TTC549 (cell line): ENCODE results near the gene GJA10.

Experiments
- FAIRE-seq: peaks from 2 replicates; lab custom pipeline; 2012; peaks lifted over from hg19 to GRCh38; lab: Jason Lieb, UNC

The GJA10 gene

DNA sequence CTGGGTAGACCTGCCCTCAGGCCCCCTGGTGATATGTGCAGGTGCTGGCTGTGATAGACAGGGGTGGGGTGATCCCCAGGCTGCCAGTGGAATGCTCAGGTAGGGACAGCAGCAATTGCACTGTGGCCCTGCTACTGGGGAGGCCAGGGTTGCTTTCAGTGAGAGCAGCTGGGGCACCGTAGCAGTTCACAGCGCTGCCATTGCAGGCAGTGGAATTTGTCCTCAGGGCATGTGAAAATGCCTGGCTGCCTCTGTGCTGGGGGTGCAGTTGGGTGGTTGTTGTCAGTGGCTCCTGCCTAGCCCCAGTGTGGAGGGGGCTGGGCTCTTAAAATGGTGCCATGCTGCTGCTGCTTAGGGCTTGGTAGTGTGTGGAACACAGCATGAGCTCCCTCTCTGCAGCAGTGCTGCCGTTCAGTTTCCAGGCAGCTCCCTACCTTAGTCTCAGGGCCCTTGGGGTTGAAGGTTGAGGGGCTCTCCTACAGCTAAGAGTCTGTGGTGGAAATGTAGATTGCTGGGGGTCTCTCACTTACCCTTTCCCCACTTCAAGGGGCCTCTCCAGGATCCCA is 23.6 kb downstream of the GJA10 start:
- no peak for FAIRE-seq

DNA sequence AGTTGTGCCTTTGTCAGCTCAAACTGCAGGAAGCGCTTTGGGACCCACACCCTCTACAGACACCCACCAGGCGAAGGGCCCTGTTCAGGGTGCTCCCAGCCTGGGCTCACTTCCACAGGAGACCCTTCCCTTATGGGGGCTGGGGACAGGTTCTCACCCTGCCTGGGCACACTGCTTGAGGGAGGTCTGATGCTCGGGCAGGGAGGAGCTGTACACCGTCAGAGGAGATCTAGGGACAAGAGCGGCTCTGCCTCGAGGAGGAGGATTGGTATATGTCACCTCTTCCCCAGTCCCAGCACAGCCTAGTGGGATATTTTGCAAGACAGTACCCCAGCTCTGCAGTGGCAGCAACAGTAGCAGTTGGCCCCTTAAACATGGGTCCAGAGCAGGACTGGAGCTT is 26.9 kb downstream of the GJA10 start:
- FAIRE-seq: no peak

DNA sequence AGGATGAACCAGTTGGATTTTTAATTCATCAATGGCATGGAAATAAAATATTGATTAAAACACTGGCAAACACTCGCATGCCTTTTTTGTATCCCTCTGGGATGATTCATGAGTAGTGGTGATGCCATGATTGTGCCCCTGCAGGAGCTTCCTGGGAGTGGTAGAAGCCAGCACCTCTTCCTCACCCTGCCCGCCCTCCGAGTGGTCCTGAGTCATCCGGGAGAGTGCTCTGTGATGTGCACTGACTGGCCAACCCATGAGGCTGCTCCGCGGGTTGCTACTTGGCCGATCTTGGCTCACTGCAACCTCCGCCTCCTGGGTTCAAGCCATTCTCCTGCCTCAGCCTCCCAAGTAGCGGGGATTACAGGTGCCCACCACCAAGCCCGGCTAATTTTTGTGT is 27.4 kb downstream of the GJA10 start:
- no peak for FAIRE-seq

DNA sequence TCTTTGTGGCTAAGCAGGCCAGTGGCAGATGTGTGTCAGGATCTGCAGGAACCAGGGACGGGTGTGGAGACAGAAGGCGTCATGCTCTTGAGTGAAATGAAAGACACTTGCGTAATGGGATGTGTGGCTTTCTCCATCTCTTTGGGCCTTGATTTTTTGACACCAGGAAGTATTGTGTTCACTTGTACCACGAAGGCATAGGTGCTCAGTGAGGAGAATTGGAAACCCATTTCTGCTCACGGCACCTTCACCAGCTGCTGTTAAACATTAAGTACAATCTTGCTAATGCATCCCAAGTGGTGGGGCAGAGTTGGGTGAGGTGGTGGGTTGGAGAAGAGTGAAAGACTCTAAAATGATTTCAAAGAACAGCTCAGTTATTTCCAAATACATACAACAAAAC is 30.0 kb downstream of the GJA10 start:
- no peak for FAIRE-seq

- no peak for FAIRE-seq
Measured at GRCh38 chr6:89925826-89926225, 31.6 kb downstream of the GJA10 start.

- FAIRE-seq: no peak
Measured at GRCh38 chr6:89927264-89927663, 33.0 kb downstream of the GJA10 start.

GRCh38 chr6:89927791-89928550 is 33.7 kb downstream of the GJA10 start:
- no peak for FAIRE-seq

DNA sequence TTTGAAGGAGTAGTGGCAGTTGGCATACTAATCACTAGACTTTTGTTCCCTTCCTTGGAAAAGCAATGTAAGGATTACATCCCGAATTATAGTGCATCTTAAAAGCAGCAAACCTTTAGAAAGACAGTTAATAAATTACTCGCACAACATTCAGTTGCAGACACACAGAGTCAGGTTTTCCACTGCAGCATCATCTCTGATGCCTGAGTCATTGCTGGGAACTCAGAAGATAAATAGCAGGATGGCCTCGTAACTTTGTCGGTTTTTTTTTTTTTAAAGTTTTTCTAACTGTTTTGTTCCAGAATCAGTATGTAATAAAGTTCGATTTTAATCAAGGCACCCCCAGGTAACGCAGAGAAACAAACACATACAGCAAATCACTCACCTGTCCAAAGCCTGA is 34.3 kb downstream of the GJA10 start:
- no peak for FAIRE-seq

DNA sequence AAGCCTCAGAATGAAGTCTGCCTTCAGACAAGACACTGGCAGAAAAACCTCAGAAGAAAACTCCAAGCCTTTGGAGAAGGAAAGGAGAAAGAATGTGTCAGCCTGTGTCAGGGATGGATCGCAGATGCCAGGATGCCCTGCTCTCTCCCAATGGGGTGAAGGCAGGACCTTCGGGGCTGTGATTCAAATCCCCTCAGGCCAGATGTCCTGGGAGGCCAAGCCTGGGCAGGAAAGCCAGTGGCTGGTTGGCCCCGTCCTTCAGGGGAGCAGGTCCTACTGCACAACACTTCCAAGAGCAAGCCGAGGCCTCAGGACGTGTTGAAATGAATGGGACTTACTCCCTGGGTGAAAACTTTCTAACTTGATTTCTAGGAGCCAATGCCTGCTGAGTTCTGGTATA is 36.5 kb downstream of the GJA10 start:
- no peak for FAIRE-seq

GRCh38 chr6:89932245-89932802 is 38.1 kb downstream of the GJA10 start:
- no peak for FAIRE-seq

- no peak for FAIRE-seq
Measured at GRCh38 chr6:89934685-89935366, 40.6 kb downstream of the GJA10 start.

- FAIRE-seq: no peak
Measured at GRCh38 chr6:89936177-89936576, 41.9 kb downstream of the GJA10 start.

DNA sequence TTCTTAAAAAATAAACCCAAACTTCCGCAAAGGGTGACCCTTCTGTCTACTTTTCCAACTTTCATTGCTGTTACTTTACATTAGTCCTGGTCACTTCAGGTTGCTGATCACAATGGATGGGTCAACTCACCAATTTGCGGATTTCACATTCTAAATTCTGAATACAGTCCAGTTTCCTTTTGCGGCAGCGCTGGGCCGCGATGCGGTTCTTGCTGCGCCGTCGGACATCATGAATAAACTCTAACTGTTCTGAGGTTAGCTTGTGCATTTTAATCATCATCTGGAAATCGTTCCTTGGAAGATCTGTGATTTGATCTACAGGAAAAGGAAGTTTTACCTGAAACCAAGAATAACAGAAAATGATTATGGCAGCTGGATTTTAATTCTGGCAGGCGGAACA is 43.7 kb downstream of the GJA10 start:
- FAIRE-seq: no peak

- FAIRE-seq: no peak
Measured at GRCh38 chr6:89939144-89939543, 44.9 kb downstream of the GJA10 start.

GRCh38 chr6:89940225-89941027 is 46.2 kb downstream of the GJA10 start:
- FAIRE-seq: peak; percentile 56

DNA sequence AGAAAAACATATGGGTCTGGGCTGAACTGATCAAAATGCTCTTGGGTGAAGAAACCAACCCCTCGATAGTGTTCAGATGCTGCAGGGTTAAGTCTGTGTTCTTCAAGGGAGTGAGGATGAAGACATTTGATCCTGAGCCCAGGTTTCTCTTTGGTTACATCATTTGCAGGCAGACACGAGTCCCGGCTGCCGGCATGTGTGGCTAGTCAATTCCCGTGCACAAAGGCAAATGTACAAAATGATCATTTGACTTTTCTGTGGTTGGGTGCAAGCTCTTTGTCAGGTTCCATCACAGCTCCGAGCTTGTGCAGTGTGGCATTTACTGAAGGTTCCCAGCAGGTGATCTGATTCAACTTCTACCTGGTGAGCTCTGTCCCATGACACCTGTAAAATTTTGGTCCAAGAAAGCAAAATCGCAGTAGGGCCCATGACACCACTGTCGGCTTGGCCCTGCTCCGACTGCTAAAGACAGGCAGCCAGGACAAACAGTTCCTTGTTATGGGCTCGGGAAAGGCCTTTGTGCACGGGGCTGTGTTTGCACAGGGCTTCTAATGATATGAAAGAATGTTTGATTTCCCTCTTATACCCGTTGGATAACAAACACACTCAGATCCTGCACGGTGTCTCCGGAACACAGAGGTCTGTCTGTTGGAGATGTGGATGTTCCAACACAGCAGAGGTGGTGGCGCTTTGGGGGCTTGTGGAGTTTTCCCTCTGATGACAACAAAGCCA is 46.9 kb downstream of the GJA10 start:
- no peak for FAIRE-seq

- no peak for FAIRE-seq
Measured at GRCh38 chr6:89941763-89942497, 47.7 kb downstream of the GJA10 start.

DNA sequence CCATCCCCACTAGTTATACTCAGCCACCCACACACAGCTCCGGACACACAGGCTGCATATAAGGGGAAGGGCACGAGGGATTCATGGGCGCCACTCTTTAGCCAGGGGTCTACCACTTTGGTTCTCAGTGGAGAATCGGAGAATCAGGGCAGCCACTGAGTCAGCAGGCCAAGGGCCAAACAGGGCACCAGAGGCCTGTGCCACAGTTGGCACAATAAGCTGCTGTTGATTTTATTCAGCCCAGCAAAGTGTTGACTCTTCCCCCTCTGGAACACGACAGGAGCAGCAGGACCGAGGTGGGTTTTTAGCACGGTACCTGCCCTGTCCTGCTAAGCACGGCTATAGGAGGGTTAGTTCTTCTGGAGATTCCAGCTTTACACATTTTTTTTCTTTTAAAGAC is 48.3 kb downstream of the GJA10 start:
- FAIRE-seq: no peak

- FAIRE-seq: no peak
Measured at GRCh38 chr6:89944181-89944755, 50.0 kb downstream of the GJA10 start.

DNA sequence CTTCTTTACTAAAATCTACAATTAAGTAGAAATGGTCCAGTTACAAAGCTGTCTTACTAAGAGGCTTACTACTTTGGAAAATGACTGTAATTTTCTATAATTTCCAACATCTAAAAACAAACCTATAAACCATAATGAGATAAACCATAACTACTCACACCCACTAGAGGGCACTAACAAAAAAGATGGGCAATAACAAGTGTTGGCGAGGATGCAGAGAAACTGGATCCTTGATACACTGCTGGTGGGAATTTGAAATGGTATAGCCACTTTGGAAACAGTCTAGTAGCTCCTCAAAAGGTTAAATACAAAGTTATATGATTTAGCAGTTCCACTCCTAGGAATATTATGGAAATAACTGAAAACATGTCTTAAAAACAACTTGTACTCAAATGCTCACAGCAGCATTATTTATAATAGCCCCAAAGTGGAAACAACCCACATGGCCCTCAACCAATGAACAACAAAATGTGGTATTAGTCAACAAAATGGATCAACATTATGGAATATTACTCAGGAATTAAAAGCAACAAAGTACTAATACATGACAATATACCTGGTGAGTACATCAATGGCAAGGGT is 50.6 kb downstream of the GJA10 start:
- FAIRE-seq: no peak
